Measurements from ENCODE around the gene NKPD1. TPM values are rescaled to one million over a fixed set of nuclear protein-coding genes. Genes with fewer than 3 reads are reported as not detected.

Gene NKPD1
- total and polyA plus RNA-seq, 9 of the 15 experiments (the other 6 are each of a cell fraction or from before 2014, with no cell fraction given), result 0.03 to 0.09 (median 0.04) TPM; not detected in 5

- TF ChIP-seq REST (IDR thresholded peaks at IDR 0.05; ENCODE audit: borderline replicate concordance) (peak; percentile 70), REST (CRISPR knock-in tag; IDR thresholded peaks at IDR 0.05; ENCODE audit: low read depth) (no peak), KDM5B (IDR thresholded peaks at IDR 0.05; ENCODE audit: insufficient replicate concordance, low read depth, low read length) (no peak), MEIS2 (IDR thresholded peaks at IDR 0.05; ENCODE audit: partially characterized antibody) (no peak), CC2D1A (IDR thresholded peaks at IDR 0.05) (peak; percentile 17; the same call in 1 of the 2 replicates), RB1 (IDR thresholded peaks at IDR 0.05; ENCODE audit: low read depth) (peak; percentile 43; the same call in 1 of the 2 replicates)
Observed at GRCh38 chr19:45125975-45126493, 34.7 kb downstream of the NKPD1 start (continued).

Measured in K562 (cell line).